ENCODE data around the gene UBE2E1. TPM values are rescaled to one million over a fixed set of nuclear protein-coding genes. Genes with fewer than 3 reads are reported as not detected.

Gene UBE2E1
- total and polyA plus RNA-seq, 2 donors from 2014 or later = 69.1 to 83.2 TPM

DNA sequence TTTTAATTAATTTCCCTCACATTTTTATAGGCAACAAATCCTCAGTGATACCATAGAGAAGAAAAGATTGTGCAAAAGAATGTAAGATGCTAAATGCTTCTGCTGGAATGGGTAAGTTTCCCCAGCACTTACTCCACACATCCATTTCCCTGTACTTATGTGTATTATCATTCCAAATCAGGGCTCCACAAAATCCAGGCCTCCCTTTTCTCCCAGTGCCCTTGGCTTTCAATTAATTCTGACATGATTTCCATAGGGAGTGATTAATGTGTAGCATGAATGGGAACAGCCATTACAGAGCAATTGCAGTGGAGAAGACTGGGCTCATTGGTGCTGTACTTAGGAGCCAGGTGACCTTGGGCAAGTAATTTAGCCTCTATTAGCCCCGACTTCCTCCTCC is 41.3 kb upstream of the UBE2E1 start:
- Histone ChIP-seq H3K9me3 (ENCODE audit: control insufficient read depth in 2 of 3, insufficient read depth in 1 of 3, low read length in 3 of 3) (no peaks in the 10 kb centered on the region), H3K27ac (ENCODE audit: low read depth in 2 of 2, low read length in 2 of 2) (no peak overlapping the region), H3K4me3 (ENCODE audit: low read length in 3 of 3) (no peak overlapping the region), H3K27me3 (ENCODE audit: control insufficient read depth, insufficient read depth, low read length) (no peaks in the 10 kb centered on the region), H3K4me1 (ENCODE audit: control insufficient read depth in 2 of 3, insufficient read depth in 2 of 3, low read depth in 1 of 3, low read length in 3 of 3) (no peaks in the 10 kb centered on the region), H3K9ac (ENCODE audit: low read length in 3 of 3) (no peak overlapping the region), H3K36me3 (ENCODE audit: control insufficient read depth in 2 of 3, insufficient read depth in 3 of 3, low read length in 3 of 3) (no peaks in the 10 kb centered on the region)
- no peak for DNase-seq
- FAIRE-seq = no peak
- intact Hi-C loops (cut with DNase I) = no loop called here
- TF ChIP-seq CTCF (IDR thresholded peaks at IDR 0.05; ENCODE audit: borderline replicate concordance, extremely low read depth, insufficient read depth) = no peak

DNA sequence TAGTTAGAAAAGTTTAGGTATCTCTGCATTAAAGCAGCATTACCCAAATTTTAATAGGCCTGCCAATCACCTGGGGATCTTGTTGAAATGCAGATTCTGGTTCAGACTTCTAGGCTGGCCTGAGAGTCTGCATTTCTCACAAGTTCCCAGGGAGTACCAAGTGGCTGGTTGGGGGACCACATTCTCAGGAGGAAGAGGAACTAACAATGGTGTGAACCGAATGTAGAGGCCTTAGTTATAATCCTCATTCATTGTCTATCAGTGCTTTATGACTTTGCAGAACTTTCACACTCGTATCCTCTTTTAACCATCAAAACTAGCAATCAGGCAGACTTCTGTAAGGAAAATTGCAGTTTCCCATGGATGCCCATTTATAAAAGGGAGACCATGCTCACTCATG is 38.2 kb upstream of the UBE2E1 start:
- no peak overlapping the region for H3K9ac ChIP-seq (ENCODE audit: low read length in 3 of 3)
- H3K4me3 ChIP-seq (ENCODE audit: low read length in 3 of 3) = no peak overlapping the region
- intact Hi-C loops (cut with DNase I) = no loop called here
- no peak overlapping the region for H3K27ac ChIP-seq (ENCODE audit: low read depth in 2 of 2, low read length in 2 of 2)
- no peaks in the 10 kb centered on the region for H3K27me3 ChIP-seq (ENCODE audit: control insufficient read depth, insufficient read depth, low read length)
- H3K36me3 ChIP-seq (ENCODE audit: control insufficient read depth in 2 of 3, insufficient read depth in 3 of 3, low read length in 3 of 3) = no peaks in the 10 kb centered on the region
- FAIRE-seq = no peak
- no peaks in the 10 kb centered on the region for H3K9me3 ChIP-seq (ENCODE audit: control insufficient read depth in 2 of 3, insufficient read depth in 1 of 3, low read length in 3 of 3)
- H3K4me1 ChIP-seq (ENCODE audit: control insufficient read depth in 2 of 3, insufficient read depth in 2 of 3, low read depth in 1 of 3, low read length in 3 of 3) = no peaks in the 10 kb centered on the region
- DNase-seq = no peak
- TF ChIP-seq CTCF (IDR thresholded peaks at IDR 0.05; ENCODE audit: borderline replicate concordance, extremely low read depth, insufficient read depth) = no peak

GRCh38 chr3:23775254-23775909 is 30.4 kb upstream of the UBE2E1 start:
- Histone ChIP-seq H3K27ac (ENCODE audit: low read depth in 2 of 2, low read length in 2 of 2) (no peak overlapping the region), H3K36me3 (ENCODE audit: control insufficient read depth in 2 of 3, insufficient read depth in 3 of 3, low read length in 3 of 3) (no peaks in the 10 kb centered on the region), H3K4me3 (ENCODE audit: low read length in 3 of 3) (no peak overlapping the region), H3K9ac (ENCODE audit: low read length in 3 of 3) (no peak overlapping the region), H3K4me1 (ENCODE audit: control insufficient read depth in 2 of 3, insufficient read depth in 2 of 3, low read depth in 1 of 3, low read length in 3 of 3) (no peaks in the 10 kb centered on the region), H3K27me3 (ENCODE audit: control insufficient read depth, insufficient read depth, low read length) (no peaks in the 10 kb centered on the region), H3K9me3 (ENCODE audit: control insufficient read depth in 2 of 3, insufficient read depth in 1 of 3, low read length in 3 of 3) (no peaks in the 10 kb centered on the region)
- intact Hi-C loops (cut with DNase I) = no loop called here
- no peak for TF ChIP-seq CTCF (IDR thresholded peaks at IDR 0.05; ENCODE audit: borderline replicate concordance, extremely low read depth, insufficient read depth)
- no peak for DNase-seq
- FAIRE-seq = no peak

Data from kidney (tissue), 14 donors.